Adrenal gland (tissue), 12 donors: Measurements from ENCODE around the gene TMPRSS12. TPM values are rescaled to one million over a fixed set of nuclear protein-coding genes. Genes with fewer than 3 reads are reported as not detected.
A peak's percentile ranks its signal among the peaks of the same experiment; 100 is the strongest.

Source experiments
- DNase-seq, 7 donors: peaks; one replicate each; pipeline ENCODE4 v3.0.0-alpha.2; 2019 to 2020
- H3K27ac ChIP-seq, 5 donors: fragments of 200-600 bp; sonication (generic) in 4 of 5; 1 replicate in 3 of 5; 2 replicates in 2 of 5; pipeline versions ENCODE4 v1.5.1 to v1.8.0; 2016 to 2020; ENCODE audit warnings: mild to moderate bottlenecking in 1 of 5
- H3K27me3 ChIP-seq: fragments of 200-600 bp; 2 replicates; pipeline ENCODE4 v1.8.0; 2021
- H3K36me3 ChIP-seq, 2 donors: fragments of 200-600 bp; replicated peaks in 1 of 2; 1 replicate in 1 of 2; 2 replicates in 1 of 2; pipeline versions ENCODE4 v1.5.1 to v1.8.0; 2018 to 2022
- H3K4me1 ChIP-seq, 2 donors: fragments of 200-600 bp; replicated peaks in 1 of 2; 1 replicate in 1 of 2; 2 replicates in 1 of 2; pipeline versions ENCODE4 v1.5.1 to v1.8.0; 2018 to 2021
- H3K4me3 ChIP-seq, 4 donors: fragments of 200-600 bp; sonication (generic) in 3 of 4; one replicate each; pipeline ENCODE4 v1.5.1; 2016 to 2018
- H3K9me3 ChIP-seq, 3 donors: fragments of 200-600 bp; sonication (generic) in 1 of 3; replicated peaks in 1 of 3; 1 replicate in 2 of 3; 2 replicates in 1 of 3; pipeline versions ENCODE4 v1.5.1 to v1.8.0; 2016 to 2021
- POLR2A ChIP-seq, 2 donors: fragments of 450-650 bp; IDR thresholded peaks; one replicate each; pipeline ENCODE4 v1.6.1; 2017; ENCODE audit warnings: antibody characterized with exemption in 2 of 2, mild to moderate bottlenecking in 2 of 2, moderate library complexity in 1 of 2
- WGBS, 4 donors: extraction: QIAGEN DNeasy Blood & Tissue Kit in 2 of 4; methylation state at CpG; one replicate each; pipeline versions ENCODE4 v1.1.5 to v1.1.7; 2013 to 2017; 5-methylcytosine and 5-hydroxymethylcytosine counted together
- intact Hi-C, 2 donors: fragments of 100-400 bp; cut with DNase I; formaldehyde crosslinking; loops; one replicate each; pipeline versions ENCODE4 v1.14.1 to v1.15.0; 2022 to 2023
- polyA plus RNA-seq, 3 donors: library from polyadenylated mRNA; stranded (reverse); fragments of 200-250 nt in 2 of 3; fragments of 350-450 nt in 1 of 3; fragmentation: Illumina TruSeq in 1 of 3; extraction: RNeasy Lipid Tissue Mini Kit (QIAGEN cat#74804) in 1 of 3; gene quantifications; one replicate each; pipeline ENCODE4 v1.2.3, GENCODE V29; 2013 to 2014
- total RNA-seq, 9 donors: library from RNA; depleted of rRNA in 4 of 9; stranded (reverse); fragments of >200 nt in 4 of 9; fragments of 120-200 nt in 1 of 9; fragmentation: NEBNext Ultra II Directional in 1 of 9; extraction: Animal tissue kit (Norgen Biotek cat#: 25700) in 1 of 9; gene quantifications; one replicate each; pipeline versions ENCODE4 v1.1.0 to v1.2.4, GENCODE V29; 2013 to 2023
- TF ChIP-seq, protein P1 (sequence below), 6 experiments: fragments of 450-650 bp in 4 of 6; fragments of 200-600 bp in 2 of 6; sonication (generic) in 1 of 6; IDR thresholded peaks; 1 replicate in 5 of 6; 2 replicates in 1 of 6; pipeline versions ENCODE4 v1.5.1 to v1.8.0; 2016 to 2021; ENCODE audit warnings: antibody characterized with exemption in 6 of 6, mild to moderate bottlenecking in 2 of 6, moderate library complexity in 1 of 6
- donor health status: healthy with polysubstance abuse.
- donor health status: Bipolar disorder and iron deficiency.
- donor health status: DM: yes; HTN: yes; CAD: no.
- donor health status: DM: no; HTN: no; CAD: no.
- donor health status: DM: no; HTN: no; CAD: no.
- donor health status: DM: yes; HTN: yes; CAD: no.

TMPRSS12 gene
- total and polyA plus RNA-seq, 12 donors = 0.03 to 0.39 TPM; not detected in 10

DNA sequence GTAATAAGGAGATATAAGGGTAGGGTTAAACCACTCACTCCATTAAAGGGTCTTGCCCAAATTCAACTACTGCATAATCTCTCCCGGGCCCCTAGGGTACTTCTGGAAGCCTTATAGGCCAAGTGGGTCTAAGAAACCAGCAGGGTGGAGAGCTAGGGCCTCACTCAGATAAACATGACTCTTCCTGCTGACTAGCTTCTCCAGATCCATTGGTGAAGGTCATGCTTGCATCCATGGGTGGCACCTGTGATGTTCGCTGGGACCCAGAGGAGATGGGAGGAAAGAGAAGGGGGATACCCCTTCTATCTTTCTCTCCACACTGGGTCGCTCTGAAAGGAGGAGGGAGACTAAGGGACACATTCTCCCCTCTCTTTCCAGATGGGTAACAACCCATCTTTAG lies 73.6 kb downstream of the TMPRSS12 start:
- no peak for DNase-seq
- 69 to 89% (median 80%) methylated on average over 2 to 3 of the region's 3 CpGs for WGBS, 4 donors
- H3K9me3 ChIP-seq = peaks cover 0 to 10% (median 0%) of the 10 kb centered on the region in 3 donors
- H3K36me3 ChIP-seq = no peaks in the 10 kb centered on the region
- no peaks in the 10 kb centered on the region for H3K27me3 ChIP-seq
- no peak overlapping the region for H3K27ac ChIP-seq
- peaks cover 0 to 1% of the 10 kb centered on the region in 2 donors for H3K4me1 ChIP-seq
- TF ChIP-seq POLR2A (IDR thresholded peaks at IDR 0.05) = no peak
- TF ChIP-seq, protein P1, sequence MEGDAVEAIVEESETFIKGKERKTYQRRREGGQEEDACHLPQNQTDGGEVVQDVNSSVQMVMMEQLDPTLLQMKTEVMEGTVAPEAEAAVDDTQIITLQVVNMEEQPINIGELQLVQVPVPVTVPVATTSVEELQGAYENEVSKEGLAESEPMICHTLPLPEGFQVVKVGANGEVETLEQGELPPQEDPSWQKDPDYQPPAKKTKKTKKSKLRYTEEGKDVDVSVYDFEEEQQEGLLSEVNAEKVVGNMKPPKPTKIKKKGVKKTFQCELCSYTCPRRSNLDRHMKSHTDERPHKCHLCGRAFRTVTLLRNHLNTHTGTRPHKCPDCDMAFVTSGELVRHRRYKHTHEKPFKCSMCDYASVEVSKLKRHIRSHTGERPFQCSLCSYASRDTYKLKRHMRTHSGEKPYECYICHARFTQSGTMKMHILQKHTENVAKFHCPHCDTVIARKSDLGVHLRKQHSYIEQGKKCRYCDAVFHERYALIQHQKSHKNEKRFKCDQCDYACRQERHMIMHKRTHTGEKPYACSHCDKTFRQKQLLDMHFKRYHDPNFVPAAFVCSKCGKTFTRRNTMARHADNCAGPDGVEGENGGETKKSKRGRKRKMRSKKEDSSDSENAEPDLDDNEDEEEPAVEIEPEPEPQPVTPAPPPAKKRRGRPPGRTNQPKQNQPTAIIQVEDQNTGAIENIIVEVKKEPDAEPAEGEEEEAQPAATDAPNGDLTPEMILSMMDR (IDR thresholded peaks at IDR 0.05) = no peak
- intact Hi-C loops = no loop called here
- H3K4me3 ChIP-seq = no peak overlapping the region

DNA sequence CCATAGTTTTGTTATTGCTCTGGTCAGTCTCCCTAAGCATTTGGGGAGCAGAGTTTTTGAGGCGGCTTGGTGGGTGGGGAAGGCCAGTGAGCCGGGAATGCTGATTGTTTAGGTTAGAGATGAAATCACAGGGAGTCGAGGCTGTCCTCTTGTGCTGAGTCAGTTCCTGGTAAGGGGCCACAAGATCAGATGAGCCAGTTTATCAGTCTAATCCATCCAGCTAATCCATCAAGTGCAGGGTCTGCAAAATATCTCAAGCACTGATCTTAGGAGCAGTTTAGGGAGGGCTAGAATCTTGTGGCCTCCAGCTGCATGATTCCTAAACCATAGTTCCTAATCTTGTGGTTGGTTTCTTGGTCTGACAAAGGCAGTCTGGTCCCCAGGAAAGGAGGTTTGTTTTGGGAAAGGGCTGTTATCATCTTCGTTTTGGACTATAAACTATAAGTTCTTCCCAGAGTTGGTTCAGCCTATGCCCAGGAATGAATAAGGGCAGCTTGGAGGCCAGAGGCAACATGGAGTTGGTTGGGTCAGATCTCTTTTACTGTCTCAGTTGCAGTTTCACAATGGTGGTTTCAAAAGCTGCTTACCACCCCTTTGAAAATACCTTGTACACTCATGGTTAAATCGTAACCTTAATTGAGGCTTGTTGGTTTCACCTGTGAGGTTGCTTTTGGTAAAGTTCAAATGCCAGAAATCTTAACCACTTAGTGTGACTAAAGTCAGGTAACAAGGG lies 76.0 kb downstream of the TMPRSS12 start:
- H3K27me3 ChIP-seq = no peaks in the 10 kb centered on the region
- H3K27ac ChIP-seq = no peak overlapping the region
- H3K36me3 ChIP-seq = no peaks in the 10 kb centered on the region
- intact Hi-C loops = no loop called here
- no peak for DNase-seq
- H3K4me3 ChIP-seq = no peak overlapping the region
- no peaks in the 10 kb centered on the region for H3K9me3 ChIP-seq
- peaks cover 15 to 26% of the 10 kb centered on the region in 2 donors for H3K4me1 ChIP-seq
- WGBS, 4 donors = 81 to 86% (median 84%) methylated on average over 5 of the region's 5 CpGs
- TF ChIP-seq POLR2A (IDR thresholded peaks at IDR 0.05) = no peak
- TF ChIP-seq, protein P1 (IDR thresholded peaks at IDR 0.05) = no peak

DNA sequence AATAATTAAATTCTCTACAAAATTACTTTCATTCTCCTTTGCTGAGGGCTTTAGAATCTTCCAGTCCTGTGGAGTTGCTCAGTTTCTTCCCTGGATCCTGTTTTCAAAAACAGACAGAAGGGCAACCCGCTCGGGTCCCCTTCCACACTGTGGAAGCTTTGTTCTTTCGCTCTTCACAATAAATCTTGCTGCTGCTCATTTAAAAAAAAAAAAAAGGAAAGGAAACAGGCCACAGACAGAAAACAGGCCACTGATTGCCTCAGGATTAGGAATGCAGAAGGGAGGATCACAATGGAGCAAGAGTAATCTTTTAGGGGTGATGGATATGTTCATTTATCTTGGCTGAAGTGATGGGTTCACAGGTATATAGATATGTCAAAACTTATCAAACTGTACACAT lies 80.1 kb downstream of the TMPRSS12 start:
- H3K9me3 ChIP-seq = no peaks in the 10 kb centered on the region
- H3K4me1 ChIP-seq = peaks cover 22 to 35% of the 10 kb centered on the region in 2 donors
- intact Hi-C loops = no loop called here
- H3K27ac ChIP-seq = peak overlapping the region; percentile 18 to 94 (median 88)
- no peaks in the 10 kb centered on the region for H3K27me3 ChIP-seq
- no peaks in the 10 kb centered on the region for H3K36me3 ChIP-seq
- WGBS, 4 donors = 4 to 14% (median 8%) methylated on average over 3 of the region's 3 CpGs
- TF ChIP-seq, protein P1 (IDR thresholded peaks at IDR 0.05) = no peak
- TF ChIP-seq POLR2A (IDR thresholded peaks at IDR 0.05) = peak in 1 of 2 donors; percentile 21
- peak in 2 of 7 donors; percentile 26 to 34 for DNase-seq
- H3K4me3 ChIP-seq = peak overlapping the region in 1 of 4 donors; percentile 30

DNA sequence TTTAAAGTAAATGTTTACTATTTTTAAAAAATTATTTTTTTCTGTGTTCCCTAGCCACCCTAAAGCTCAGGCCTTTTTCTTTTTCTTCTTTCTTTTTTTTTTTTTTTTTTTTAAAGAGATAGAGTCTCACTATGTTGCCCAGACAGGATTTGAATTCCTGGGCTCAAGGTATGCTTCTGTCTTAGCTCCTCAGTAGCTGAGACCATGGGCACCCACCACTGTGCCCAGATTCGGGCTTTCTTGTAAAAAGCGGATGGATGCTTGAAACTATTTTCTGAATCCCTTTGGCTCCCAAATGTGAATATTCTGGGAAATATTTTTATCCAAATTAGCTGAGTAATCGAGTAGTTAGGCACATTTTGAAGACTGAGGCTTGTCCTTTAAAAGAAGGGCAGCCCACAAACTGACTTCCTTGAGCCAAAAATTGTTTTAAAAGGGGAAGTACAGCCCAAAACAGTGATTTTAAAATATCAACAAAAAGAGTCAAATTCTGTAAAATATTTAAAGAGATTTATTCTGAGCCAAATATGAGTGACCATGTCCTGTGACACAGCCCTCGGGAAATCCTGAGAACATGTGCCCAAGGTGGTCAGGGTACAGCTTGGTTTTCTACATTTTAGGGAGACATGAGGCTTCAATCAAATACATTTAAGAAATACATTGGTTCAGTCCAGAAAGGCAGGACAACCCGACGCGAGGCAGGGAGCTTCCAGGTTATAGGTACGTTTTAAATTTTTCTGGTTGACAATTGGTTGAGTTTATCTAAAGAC lies 80.8 kb downstream of the TMPRSS12 start:
- no peak for TF ChIP-seq POLR2A (IDR thresholded peaks at IDR 0.05)
- TF ChIP-seq, protein P1 (IDR thresholded peaks at IDR 0.05) = no peak
- peak overlapping the region in 2 of 4 donors; percentile 70 to 91 for H3K4me3 ChIP-seq
- peak overlapping the region; percentile 84 to 94 (median 88) for H3K27ac ChIP-seq
- H3K9me3 ChIP-seq = no peaks in the 10 kb centered on the region
- peak in 1 of 7 donors; percentile 7 for DNase-seq
- intact Hi-C loops = no loop called here
- peaks cover 30 to 42% of the 10 kb centered on the region in 2 donors for H3K4me1 ChIP-seq
- WGBS, 4 donors = 10 to 16% (median 14%) methylated on average over 8 of the region's 8 CpGs
- no peaks in the 10 kb centered on the region for H3K27me3 ChIP-seq
- H3K36me3 ChIP-seq = no peaks in the 10 kb centered on the region
